PC-3 (cell line): ENCODE data around the gene GALNT13.

ENCODE experiments used
- CTCF ChIP-seq: fragments of 300-600 bp; sonication (generic); conservative IDR thresholded peaks from 2 replicates; pipeline ENCODE4 v1.5.1; 2017; ENCODE audit warnings: antibody characterized with exemption, low read depth, mild to moderate bottlenecking, low read length
- EZH2 ChIP-seq: fragments of 300-600 bp; sonication (generic); IDR thresholded peaks from one replicate; pipeline ENCODE4 v1.6.1; 2017; ENCODE audit warnings: antibody characterized with exemption, mild to moderate bottlenecking, low read length; ENCODE audit not compliant: unreplicated experiment
- EZH2phosphoT487 ChIP-seq: fragments of 300-600 bp; sonication (generic); IDR thresholded peaks from 2 replicates; pipeline ENCODE4 v1.6.1; 2018; ENCODE audit warnings: mild to moderate bottlenecking, antibody characterized with exemption, low read length, borderline replicate concordance

- TF ChIP-seq CTCF (no peak), EZH2phosphoT487 (no peak), EZH2 (no peak)
Observed at GRCh38 chr2:154046493-154046892, 174.8 kb downstream of the GALNT13 start.
